Ishikawa (cell line): ENCODE measurements around the gene PCDHGB6.

ENCODE experiments used
- CEBPB ChIP-seq: IDR thresholded peaks from 2 replicates; pipeline ENCODE4 v1.6.1; 2012
- CREB1 ChIP-seq: IDR thresholded peaks from 2 replicates; pipeline ENCODE4 v1.6.1; 2012; ENCODE audit warnings: low read depth
- EGR1 ChIP-seq: IDR thresholded peaks from 2 replicates; pipeline ENCODE4 v1.6.1; 2012
- EP300 ChIP-seq: IDR thresholded peaks from 2 replicates; pipeline ENCODE4 v1.6.1; 2012; ENCODE audit warnings: borderline replicate concordance
- FOXM1 ChIP-seq: IDR thresholded peaks from 2 replicates; pipeline ENCODE4 v1.6.1; 2012; ENCODE audit warnings: low read depth, borderline replicate concordance
- MAX ChIP-seq: IDR thresholded peaks from 2 replicates; pipeline ENCODE4 v1.6.1; 2012
- NFIC ChIP-seq: IDR thresholded peaks from 2 replicates; pipeline ENCODE4 v1.6.1; 2012
- RAD21 ChIP-seq: IDR thresholded peaks from 2 replicates; pipeline ENCODE4 v1.6.1; 2012; ENCODE audit warnings: low read depth
- REST ChIP-seq: IDR thresholded peaks from 2 replicates; pipeline ENCODE4 v1.6.1; 2012; ENCODE audit warnings: low read depth, mild to moderate bottlenecking
- TAF1 ChIP-seq: IDR thresholded peaks from 2 replicates; pipeline ENCODE4 v1.6.1; 2012; ENCODE audit warnings: low read depth, mild to moderate bottlenecking
- TCF12 ChIP-seq: IDR thresholded peaks from 2 replicates; pipeline ENCODE4 v1.6.1; 2012; ENCODE audit warnings: low read depth
- TEAD4 ChIP-seq: IDR thresholded peaks from 2 replicates; pipeline ENCODE4 v1.6.1; 2012
- USF1 ChIP-seq: IDR thresholded peaks from 2 replicates; pipeline ENCODE4 v1.6.1; 2012
- YY1 ChIP-seq: IDR thresholded peaks from 2 replicates; pipeline ENCODE4 v1.6.1; 2012; ENCODE audit warnings: low read depth
- ZBTB7A ChIP-seq: IDR thresholded peaks from 2 replicates; pipeline ENCODE4 v1.6.1; 2012; ENCODE audit warnings: low read depth

The PCDHGB6 gene

GRCh38 chr5:141402553-141403243 is 5.1 kb upstream of the PCDHGB6 start, which contains the start of gene PCDHGA9:
PCDHGA9 (plus strand) TSS chr5:141402778; CDS start chr5:141402953, 175 bp downstream.
- TF ChIP-seq YY1, result no peak
- TF ChIP-seq RAD21, result peak; percentile 50
- TF ChIP-seq CREB1, result no peak

GRCh38 chr5:141403387-141403786 is 4.4 kb upstream of the PCDHGB6 start:
- no peak for TF ChIP-seq REST
- no peak for TF ChIP-seq ZBTB7A
- no peak for TF ChIP-seq FOXM1
- no peak for TF ChIP-seq EGR1
- no peak for TF ChIP-seq EP300
- no peak for TF ChIP-seq YY1
- TF ChIP-seq TAF1, result no peak
- no peak for TF ChIP-seq USF1
- no peak for TF ChIP-seq TCF12
- no peak for TF ChIP-seq NFIC
- TF ChIP-seq CEBPB, result no peak
- no peak for TF ChIP-seq TEAD4
- TF ChIP-seq RAD21, result no peak

- TF ChIP-seq TAF1 (no peak), CREB1 (no peak), RAD21 (no peak), YY1 (no peak), FOXM1 (no peak), EGR1 (no peak), ZBTB7A (no peak), MAX (no peak), TEAD4 (no peak), CEBPB (no peak), NFIC (no peak), USF1 (no peak), EP300 (no peak), TCF12 (no peak), REST (no peak)
Observed at GRCh38 chr5:141409598-141410306, 1.9 kb downstream of the PCDHGB6 start.

- TF ChIP-seq NFIC, result no peak
- no peak for TF ChIP-seq YY1
- TF ChIP-seq TCF12, result no peak
- TF ChIP-seq ZBTB7A, result no peak
- TF ChIP-seq RAD21, result no peak
- no peak for TF ChIP-seq TAF1
- no peak for TF ChIP-seq EP300
- TF ChIP-seq REST, result no peak
Observed at GRCh38 chr5:141411575-141411974, 3.8 kb downstream of the PCDHGB6 start.
